Upper lobe of right lung (tissue), 1 donor: ENCODE data around the gene BSN. TPM values are rescaled to one million over a fixed set of nuclear protein-coding genes. Genes with fewer than 3 reads are reported as not detected.

Experiments
- ATAC-seq: fragments of 200-7000 bp; cut with Tn5 transposase; one replicate; pipeline ENCODE4 v1.9.1; 2020; ENCODE audit warnings: mild to moderate bottlenecking, moderate library complexity
- DNase-seq: peaks from one replicate; pipeline ENCODE4 v3.0.0-alpha.2; 2020
- H3K27ac ChIP-seq: fragments of 200-600 bp; one replicate; pipeline ENCODE4 v1.8.0; 2022
- H3K27me3 ChIP-seq: fragments of 200-600 bp; one replicate; pipeline ENCODE4 v1.8.0; 2022; ENCODE audit warnings: mild to moderate bottlenecking
- H3K36me3 ChIP-seq: fragments of 200-600 bp; one replicate; pipeline ENCODE4 v1.8.0; 2022
- H3K4me1 ChIP-seq: fragments of 200-600 bp; one replicate; pipeline ENCODE4 v1.8.0; 2022
- H3K4me3 ChIP-seq: fragments of 200-600 bp; one replicate; pipeline ENCODE4 v1.8.0; 2022; ENCODE audit warnings: mild to moderate bottlenecking
- H3K9me3 ChIP-seq: fragments of 200-600 bp; one replicate; pipeline ENCODE4 v1.8.0; 2022
- intact Hi-C: fragments of 100-400 bp; cut with DNase I; formaldehyde crosslinking; loops from one replicate; pipeline ENCODE4 v1.11.0; 2022
- total RNA-seq: library from RNA; stranded (reverse); fragmentation: NEBNext Ultra II Directional; extraction: Animal tissue kit (Norgen Biotek cat#: 25700); gene quantifications from one replicate; pipeline ENCODE4 v1.2.1, GENCODE V29; 2021
- TF ChIP-seq, protein P1 (sequence below): fragments of 200-600 bp; IDR thresholded peaks from one replicate; pipeline ENCODE4 v1.8.0; 2022; ENCODE audit warnings: antibody characterized with exemption
- donor health status: DM: no; HTN: yes; CAD: no; lungs with severe emphysema.

The BSN gene
- total RNA-seq, 1 donor from 2014 or later: 0.43 TPM

- Histone ChIP-seq H3K36me3 (peaks cover 40% of the 10 kb centered on the region), H3K27ac (no peak overlapping the region), H3K4me3 (no peak overlapping the region), H3K9me3 (no peaks in the 10 kb centered on the region), H3K27me3 (no peaks in the 10 kb centered on the region), H3K4me1 (no peaks in the 10 kb centered on the region)
- ATAC-seq (no peak), DNase-seq (no peak)
- intact Hi-C loops: no loop called here
- TF ChIP-seq, protein P1, sequence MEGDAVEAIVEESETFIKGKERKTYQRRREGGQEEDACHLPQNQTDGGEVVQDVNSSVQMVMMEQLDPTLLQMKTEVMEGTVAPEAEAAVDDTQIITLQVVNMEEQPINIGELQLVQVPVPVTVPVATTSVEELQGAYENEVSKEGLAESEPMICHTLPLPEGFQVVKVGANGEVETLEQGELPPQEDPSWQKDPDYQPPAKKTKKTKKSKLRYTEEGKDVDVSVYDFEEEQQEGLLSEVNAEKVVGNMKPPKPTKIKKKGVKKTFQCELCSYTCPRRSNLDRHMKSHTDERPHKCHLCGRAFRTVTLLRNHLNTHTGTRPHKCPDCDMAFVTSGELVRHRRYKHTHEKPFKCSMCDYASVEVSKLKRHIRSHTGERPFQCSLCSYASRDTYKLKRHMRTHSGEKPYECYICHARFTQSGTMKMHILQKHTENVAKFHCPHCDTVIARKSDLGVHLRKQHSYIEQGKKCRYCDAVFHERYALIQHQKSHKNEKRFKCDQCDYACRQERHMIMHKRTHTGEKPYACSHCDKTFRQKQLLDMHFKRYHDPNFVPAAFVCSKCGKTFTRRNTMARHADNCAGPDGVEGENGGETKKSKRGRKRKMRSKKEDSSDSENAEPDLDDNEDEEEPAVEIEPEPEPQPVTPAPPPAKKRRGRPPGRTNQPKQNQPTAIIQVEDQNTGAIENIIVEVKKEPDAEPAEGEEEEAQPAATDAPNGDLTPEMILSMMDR: no peak
Measured at GRCh38 chr3:49703956-49704355, 149.7 kb downstream of the BSN start.

DNA sequence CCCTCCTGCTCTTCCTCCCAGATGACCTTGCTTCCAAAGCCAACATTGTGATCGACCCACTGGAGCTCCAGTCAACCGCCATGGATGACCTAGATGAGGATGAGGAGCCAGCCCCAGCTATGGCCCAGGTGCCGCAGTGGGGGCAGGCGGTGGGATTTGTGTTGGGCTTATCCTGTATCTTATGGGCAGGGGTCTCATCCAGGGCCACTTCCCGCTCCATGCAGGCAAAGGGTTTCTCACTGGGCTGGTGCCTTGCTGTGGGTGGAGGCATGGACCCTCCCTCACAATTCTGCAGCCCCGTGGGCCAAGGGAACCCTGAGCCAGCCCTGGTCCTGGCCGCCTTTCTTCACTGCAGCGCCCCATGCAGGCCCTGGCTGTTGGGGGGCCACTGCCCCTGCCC lies 150.4 kb downstream of the BSN start:
- intact Hi-C loops: no loop called here
- Histone ChIP-seq H3K27me3 (no peaks in the 10 kb centered on the region), H3K27ac (no peak overlapping the region), H3K4me3 (no peak overlapping the region), H3K4me1 (no peaks in the 10 kb centered on the region), H3K36me3 (peaks cover 40% of the 10 kb centered on the region), H3K9me3 (no peaks in the 10 kb centered on the region)
- ATAC-seq (no peak), DNase-seq (no peak)
- TF ChIP-seq, protein P1: no peak

DNA sequence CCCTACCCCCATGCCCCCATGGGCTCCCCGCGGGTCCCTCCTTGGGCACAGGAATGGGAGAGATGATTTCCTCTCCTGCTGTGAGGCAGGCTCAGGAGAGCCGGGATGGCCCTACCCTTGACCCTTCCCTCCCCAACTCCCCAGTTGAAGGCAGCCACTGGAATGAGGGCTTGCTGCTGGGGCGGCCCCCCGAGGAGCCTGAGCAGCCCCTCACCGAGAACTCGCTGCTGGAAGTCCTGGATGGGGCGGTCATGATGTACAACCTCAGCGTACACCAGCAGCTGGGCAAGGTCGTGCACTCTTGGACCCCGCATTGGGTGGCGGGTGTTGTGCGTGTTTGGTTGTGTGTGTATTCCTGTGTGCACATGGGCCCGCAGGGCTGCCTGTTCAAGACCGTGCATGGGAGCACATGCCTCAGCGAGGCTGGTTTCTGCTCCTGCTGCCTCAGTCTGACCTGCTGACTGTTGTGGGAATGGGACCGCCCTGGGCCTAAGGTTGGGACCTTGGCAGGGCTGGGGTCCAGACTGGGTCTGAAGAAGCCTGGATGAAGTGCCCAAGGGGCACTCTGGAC lies 151.2 kb downstream of the BSN start:
- H3K27ac ChIP-seq: no peak overlapping the region
- H3K9me3 ChIP-seq: no peaks in the 10 kb centered on the region
- H3K27me3 ChIP-seq: no peaks in the 10 kb centered on the region
- peaks cover 32% of the 10 kb centered on the region for H3K36me3 ChIP-seq
- ATAC-seq (no peak), DNase-seq (no peak)
- TF ChIP-seq, protein P1: no peak
- H3K4me3 ChIP-seq: no peak overlapping the region
- H3K4me1 ChIP-seq: no peaks in the 10 kb centered on the region
- intact Hi-C loops: no loop called here

DNA sequence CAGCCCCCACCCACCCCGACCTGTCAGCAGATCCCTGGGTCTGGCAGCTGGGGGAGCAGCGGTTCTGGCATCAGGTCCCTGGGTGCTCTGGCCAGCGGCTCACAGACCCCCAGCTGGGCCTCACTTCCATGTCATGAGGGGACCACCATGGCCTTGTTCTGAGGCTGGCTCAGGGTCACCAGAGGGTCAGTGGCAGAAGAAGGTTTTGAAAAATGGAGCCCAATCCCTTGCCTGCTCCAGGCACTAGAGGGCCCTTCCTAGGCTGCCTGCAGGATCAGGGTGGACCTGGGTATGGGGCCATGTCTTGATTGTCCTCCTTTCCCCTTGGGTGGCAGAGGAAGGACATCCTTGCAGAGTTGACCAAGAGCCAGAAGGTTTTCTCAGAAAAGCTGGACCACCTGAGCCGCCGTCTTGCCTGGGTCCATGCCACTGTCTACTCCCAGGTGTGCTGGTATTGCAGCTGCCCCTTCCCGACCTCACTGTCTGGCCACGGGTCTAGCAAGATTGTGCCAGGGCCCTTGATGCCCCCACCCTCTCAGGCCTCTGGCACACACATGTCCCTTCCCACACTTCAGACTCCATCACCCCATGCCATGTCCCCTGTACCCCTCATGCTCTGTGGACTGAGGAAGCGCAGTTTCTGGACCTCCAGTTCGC lies 152.3 kb downstream of the BSN start:
- DNase-seq (no peak), ATAC-seq (no peak)
- intact Hi-C loops: no loop called here
- Histone ChIP-seq H3K27me3 (no peaks in the 10 kb centered on the region), H3K36me3 (peaks cover 33% of the 10 kb centered on the region), H3K27ac (no peak overlapping the region), H3K4me3 (no peak overlapping the region), H3K4me1 (no peaks in the 10 kb centered on the region), H3K9me3 (no peaks in the 10 kb centered on the region)
- TF ChIP-seq, protein P1: no peak

- Histone ChIP-seq H3K9me3 (no peaks in the 10 kb centered on the region), H3K27me3 (no peaks in the 10 kb centered on the region), H3K27ac (no peak overlapping the region), H3K4me3 (no peak overlapping the region), H3K36me3 (peaks cover 31% of the 10 kb centered on the region), H3K4me1 (no peaks in the 10 kb centered on the region)
- ATAC-seq (no peak), DNase-seq (no peak)
- intact Hi-C loops: no loop called here
- TF ChIP-seq, protein P1: no peak
Measured at GRCh38 chr3:49707113-49707480, 152.8 kb downstream of the BSN start.

- Histone ChIP-seq H3K9me3 (no peaks in the 10 kb centered on the region), H3K27ac (no peak overlapping the region), H3K4me1 (no peaks in the 10 kb centered on the region), H3K27me3 (no peaks in the 10 kb centered on the region), H3K4me3 (no peak overlapping the region), H3K36me3 (peaks cover 28% of the 10 kb centered on the region)
- intact Hi-C loops: no loop called here
- DNase-seq (no peak), ATAC-seq (no peak)
- TF ChIP-seq, protein P1: no peak
Measured at GRCh38 chr3:49709852-49710251, 155.6 kb downstream of the BSN start.
